Osteocyte (in vitro differentiated cells): Measurements from ENCODE around the gene UBXN4. TPM values are rescaled to one million over a fixed set of nuclear protein-coding genes. Genes with fewer than 3 reads are reported as not detected.

Experiments
- DNase-seq: peaks from one replicate; pipeline ENCODE4 v3.0.0; 2021; ENCODE audit warnings: mixed read lengths; ENCODE audit not compliant: unreplicated experiment; ENCODE audit errors: extremely low spot score
- H3K27ac Mint-ChIP-seq: one replicate; pipeline ENCODE4 v1.8.0; 2021; ENCODE audit warnings: mild to moderate bottlenecking, mixed read lengths; ENCODE audit not compliant: unreplicated experiment
- H3K27me3 Mint-ChIP-seq: one replicate; pipeline ENCODE4 v1.8.0; 2021; ENCODE audit warnings: mixed read lengths; ENCODE audit not compliant: unreplicated experiment
- H3K36me3 Mint-ChIP-seq: one replicate; pipeline ENCODE4 v1.8.0; 2021; ENCODE audit warnings: mixed read lengths; ENCODE audit not compliant: unreplicated experiment
- H3K4me1 Mint-ChIP-seq: one replicate; pipeline ENCODE4 v1.8.0; 2021; ENCODE audit warnings: mixed read lengths; ENCODE audit not compliant: unreplicated experiment
- H3K4me3 Mint-ChIP-seq: one replicate; pipeline ENCODE4 v1.8.0; 2021; ENCODE audit warnings: mild to moderate bottlenecking, moderate library complexity, mixed read lengths; ENCODE audit not compliant: unreplicated experiment
- H3K9me3 Mint-ChIP-seq: one replicate; pipeline ENCODE4 v1.8.0; 2021; ENCODE audit warnings: mixed read lengths; ENCODE audit not compliant: unreplicated experiment
- total RNA-seq: library from RNA; stranded (reverse); gene quantifications from 2 replicates; pipeline ENCODE4 v1.2.1, GENCODE V29; 2021
- TF ChIP-seq, protein P1 (sequence below): fragments of 200-600 bp; sonication (generic); IDR thresholded peaks from 2 replicates; pipeline ENCODE4 v1.5.0; 2021; ENCODE audit warnings: antibody characterized with exemption, mild to moderate bottlenecking, moderate library complexity

The UBXN4 gene
- total RNA-seq, 1 donor from 2014 or later = 118 TPM

GRCh38 chr2:135733045-135733444 lies 8.6 kb upstream of the UBXN4 start:
- Mint-ChIP-seq H3K27me3 (no peaks in the 10 kb centered on the region), H3K4me3 (no peak overlapping the region), H3K4me1 (no peaks in the 10 kb centered on the region), H3K9me3 (no peaks in the 10 kb centered on the region), H3K27ac (no peak overlapping the region), H3K36me3 (no peaks in the 10 kb centered on the region)
- DNase-seq = no peak
- TF ChIP-seq, protein P1, sequence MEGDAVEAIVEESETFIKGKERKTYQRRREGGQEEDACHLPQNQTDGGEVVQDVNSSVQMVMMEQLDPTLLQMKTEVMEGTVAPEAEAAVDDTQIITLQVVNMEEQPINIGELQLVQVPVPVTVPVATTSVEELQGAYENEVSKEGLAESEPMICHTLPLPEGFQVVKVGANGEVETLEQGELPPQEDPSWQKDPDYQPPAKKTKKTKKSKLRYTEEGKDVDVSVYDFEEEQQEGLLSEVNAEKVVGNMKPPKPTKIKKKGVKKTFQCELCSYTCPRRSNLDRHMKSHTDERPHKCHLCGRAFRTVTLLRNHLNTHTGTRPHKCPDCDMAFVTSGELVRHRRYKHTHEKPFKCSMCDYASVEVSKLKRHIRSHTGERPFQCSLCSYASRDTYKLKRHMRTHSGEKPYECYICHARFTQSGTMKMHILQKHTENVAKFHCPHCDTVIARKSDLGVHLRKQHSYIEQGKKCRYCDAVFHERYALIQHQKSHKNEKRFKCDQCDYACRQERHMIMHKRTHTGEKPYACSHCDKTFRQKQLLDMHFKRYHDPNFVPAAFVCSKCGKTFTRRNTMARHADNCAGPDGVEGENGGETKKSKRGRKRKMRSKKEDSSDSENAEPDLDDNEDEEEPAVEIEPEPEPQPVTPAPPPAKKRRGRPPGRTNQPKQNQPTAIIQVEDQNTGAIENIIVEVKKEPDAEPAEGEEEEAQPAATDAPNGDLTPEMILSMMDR = no peak

DNA sequence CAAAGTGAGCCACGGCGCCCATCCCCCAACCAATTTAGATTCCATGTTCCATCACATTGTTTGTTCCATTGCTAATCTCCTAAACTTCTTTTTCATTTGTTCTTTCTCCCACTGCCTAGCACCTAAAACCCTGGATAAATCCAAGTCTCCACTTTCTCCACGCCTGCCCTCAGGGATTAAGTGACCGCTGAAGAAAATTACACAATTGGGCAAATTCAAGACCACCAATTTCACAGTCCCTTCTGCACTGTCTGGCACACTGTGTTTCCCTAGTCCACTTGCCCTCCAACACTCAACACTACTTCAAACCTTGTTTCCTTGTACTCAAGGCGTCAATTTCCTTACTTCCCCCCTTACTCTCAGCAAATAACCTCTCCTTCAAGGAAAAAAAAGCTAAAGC lies 5.1 kb upstream of the UBXN4 start:
- no peak overlapping the region for H3K4me3 Mint-ChIP-seq
- no peaks in the 10 kb centered on the region for H3K36me3 Mint-ChIP-seq
- no peaks in the 10 kb centered on the region for H3K9me3 Mint-ChIP-seq
- TF ChIP-seq, protein P1 = no peak
- no peak for DNase-seq
- peaks cover 1% of the 10 kb centered on the region for H3K4me1 Mint-ChIP-seq
- no peaks in the 10 kb centered on the region for H3K27me3 Mint-ChIP-seq
- no peak overlapping the region for H3K27ac Mint-ChIP-seq

GRCh38 chr2:135740206-135740605 lies 1.4 kb upstream of the UBXN4 start:
- H3K27me3 Mint-ChIP-seq = no peaks in the 10 kb centered on the region
- H3K4me3 Mint-ChIP-seq = no peak overlapping the region
- peaks cover 3% of the 10 kb centered on the region for H3K36me3 Mint-ChIP-seq
- TF ChIP-seq, protein P1 = no peak
- no peak for DNase-seq
- H3K27ac Mint-ChIP-seq = no peak overlapping the region
- no peaks in the 10 kb centered on the region for H3K9me3 Mint-ChIP-seq
- peaks cover 20% of the 10 kb centered on the region for H3K4me1 Mint-ChIP-seq

DNA sequence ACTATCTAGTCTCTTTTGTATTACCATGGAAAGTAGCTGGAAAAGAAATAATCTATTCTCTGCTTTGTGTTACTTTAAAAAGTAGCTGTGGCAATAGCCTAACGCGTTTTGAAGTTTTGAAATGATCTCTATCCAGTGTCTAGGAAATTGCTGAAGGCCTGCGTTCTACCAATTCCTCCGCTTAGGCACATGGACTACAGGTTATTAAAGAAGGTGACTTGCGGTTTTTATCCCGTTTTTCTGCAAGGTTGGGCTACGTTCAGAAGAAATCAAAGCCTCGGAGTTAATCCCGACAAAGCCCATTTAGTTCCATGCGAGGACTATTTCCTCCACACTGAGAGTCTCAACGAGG lies 636 bp upstream of the UBXN4 start:
- no peak overlapping the region for H3K4me3 Mint-ChIP-seq
- H3K27ac Mint-ChIP-seq = peak overlapping the region; percentile 99
- TF ChIP-seq, protein P1 = no peak
- no peaks in the 10 kb centered on the region for H3K9me3 Mint-ChIP-seq
- DNase-seq = no peak
- H3K27me3 Mint-ChIP-seq = no peaks in the 10 kb centered on the region
- H3K4me1 Mint-ChIP-seq = peaks cover 26% of the 10 kb centered on the region
- peaks cover 3% of the 10 kb centered on the region for H3K36me3 Mint-ChIP-seq

GRCh38 chr2:135742325-135742757 lies 686 bp downstream of the UBXN4 start:
- peak; percentile 86 for DNase-seq
- H3K4me3 Mint-ChIP-seq = peak overlapping the region; percentile 89
- no peaks in the 10 kb centered on the region for H3K9me3 Mint-ChIP-seq
- peak overlapping the region; percentile 99 for H3K27ac Mint-ChIP-seq
- H3K4me1 Mint-ChIP-seq = peaks cover 34% of the 10 kb centered on the region
- no peaks in the 10 kb centered on the region for H3K27me3 Mint-ChIP-seq
- H3K36me3 Mint-ChIP-seq = peaks cover 12% of the 10 kb centered on the region
- TF ChIP-seq, protein P1 = no peak
